Measurements from ENCODE around the gene TNNT3.
"Not testable (repeated sequence)": the region's sequence is repeated elsewhere in the genome, so short reads cannot be mapped to it uniquely, and the experiment has no call there.

Gene TNNT3

GRCh38 chr11:1936781-1937615 lies 17.5 kb downstream of the TNNT3 start:
- no peak for TF ChIP-seq CTCF (conservative IDR thresholded peaks at IDR 0.05; ENCODE audit: low read length)
- no peak for DNase-seq (ENCODE audit: low read depth)
- H3K4me3 ChIP-seq (ENCODE audit: low read length): no peak overlapping the region

DNA sequence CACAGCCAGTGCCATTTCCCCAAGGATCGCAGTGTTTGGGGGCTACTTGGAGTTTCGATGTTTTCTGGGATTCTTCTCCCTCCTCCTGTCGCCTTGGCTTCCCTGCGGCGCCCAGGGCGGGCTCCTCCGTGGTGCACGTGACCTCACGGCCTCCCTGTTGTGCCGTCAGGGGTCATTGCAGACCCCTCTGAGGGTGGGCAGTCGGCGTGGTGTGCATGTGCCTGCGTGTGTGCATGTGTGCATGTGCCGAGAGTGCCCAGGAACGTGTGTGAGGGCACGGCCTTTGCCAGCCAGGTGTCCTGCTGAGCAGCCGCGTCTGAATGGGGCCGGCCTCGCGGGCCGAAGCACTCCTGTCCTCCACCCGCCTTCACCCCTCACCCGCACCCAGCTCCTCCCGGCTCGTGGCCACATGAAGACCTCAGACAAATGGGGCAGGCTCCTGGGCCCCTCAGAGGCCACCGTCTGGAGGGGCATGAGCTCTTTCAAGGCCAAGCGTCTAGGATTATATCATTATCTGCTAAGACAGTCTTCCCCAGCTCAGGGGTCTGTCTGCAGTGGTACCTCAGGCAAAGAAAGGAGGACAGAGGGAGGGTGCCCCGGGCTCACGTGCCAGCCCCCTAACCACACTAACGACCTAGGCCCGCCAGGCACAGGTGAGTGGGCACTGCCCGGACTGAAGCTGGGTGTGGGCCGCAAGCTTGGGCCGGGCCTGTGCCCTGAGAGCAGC lies 18.3 kb downstream of the TNNT3 start:
- TF ChIP-seq CTCF (conservative IDR thresholded peaks at IDR 0.05; ENCODE audit: low read length): no peak
- no peak for DNase-seq (ENCODE audit: low read depth)
- no peak overlapping the region for H3K4me3 ChIP-seq (ENCODE audit: low read length)

GRCh38 chr11:1938343-1939005 lies 19.0 kb downstream of the TNNT3 start:
- no peak for TF ChIP-seq CTCF (conservative IDR thresholded peaks at IDR 0.05; ENCODE audit: low read length)
- no peak for DNase-seq (ENCODE audit: low read depth)
- H3K4me3 ChIP-seq (ENCODE audit: low read length): no peak overlapping the region

DNA sequence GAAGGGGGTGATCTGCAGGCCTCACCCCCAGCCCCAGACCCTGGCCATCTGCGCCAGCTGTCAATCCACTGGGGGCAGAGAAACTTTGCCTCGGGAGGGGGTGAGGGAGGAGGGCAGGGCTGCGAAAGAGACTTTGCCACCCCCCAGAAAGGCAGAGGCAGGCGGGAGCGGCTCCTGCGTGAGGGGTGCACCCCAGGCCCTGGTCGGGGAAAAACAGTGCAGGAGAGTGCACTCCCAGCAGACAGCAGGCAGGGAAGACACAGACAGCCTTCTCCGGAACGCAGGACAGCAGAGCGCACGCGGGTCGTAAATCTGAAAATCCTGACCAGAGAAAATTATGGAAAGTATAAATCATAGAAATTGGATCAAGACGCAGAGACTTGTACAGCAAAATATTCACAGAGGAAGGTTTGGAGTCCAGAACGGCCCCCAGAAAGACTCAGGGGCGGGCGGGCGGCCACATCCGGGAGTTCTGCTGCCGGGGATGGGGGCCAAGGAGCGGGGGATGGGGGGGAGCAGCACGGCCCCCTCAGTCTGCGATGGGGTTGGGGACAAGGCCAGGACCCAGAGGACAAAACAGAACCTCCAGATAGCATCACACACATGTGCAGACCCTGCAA lies 19.6 kb downstream of the TNNT3 start:
- DNase-seq (ENCODE audit: low read depth): no peak
- no peak overlapping the region for H3K4me3 ChIP-seq (ENCODE audit: low read length)
- TF ChIP-seq CTCF (conservative IDR thresholded peaks at IDR 0.05; ENCODE audit: low read length): no peak

DNA sequence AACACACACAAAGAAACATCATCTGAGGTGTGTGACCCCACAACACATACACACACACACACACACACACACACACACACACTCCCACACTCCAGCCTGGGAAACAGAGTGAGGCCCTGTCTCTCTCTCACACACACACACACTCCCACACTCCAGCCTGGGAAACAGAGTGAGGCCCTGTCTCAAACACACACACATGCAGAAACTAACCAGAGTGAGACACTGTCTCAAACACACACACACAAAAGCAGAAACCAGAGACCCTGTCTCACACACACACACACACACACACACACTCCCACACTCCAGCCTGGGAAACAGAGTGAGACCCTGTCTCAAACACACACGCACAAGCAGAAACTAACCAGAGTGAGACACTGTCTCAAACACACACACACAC lies 20.3 kb downstream of the TNNT3 start:
- not testable (repeated sequence) for DNase-seq (ENCODE audit: low read depth); H3K4me3 ChIP-seq (ENCODE audit: low read length)

- no peak overlapping the region for H3K4me3 ChIP-seq (ENCODE audit: low read length)
- no peak for DNase-seq (ENCODE audit: low read depth)
- TF ChIP-seq CTCF (conservative IDR thresholded peaks at IDR 0.05; ENCODE audit: low read length): no peak
These were observed 23.2 kb downstream of the TNNT3 start for GRCh38 chr11:1942558-1943260.

DNA sequence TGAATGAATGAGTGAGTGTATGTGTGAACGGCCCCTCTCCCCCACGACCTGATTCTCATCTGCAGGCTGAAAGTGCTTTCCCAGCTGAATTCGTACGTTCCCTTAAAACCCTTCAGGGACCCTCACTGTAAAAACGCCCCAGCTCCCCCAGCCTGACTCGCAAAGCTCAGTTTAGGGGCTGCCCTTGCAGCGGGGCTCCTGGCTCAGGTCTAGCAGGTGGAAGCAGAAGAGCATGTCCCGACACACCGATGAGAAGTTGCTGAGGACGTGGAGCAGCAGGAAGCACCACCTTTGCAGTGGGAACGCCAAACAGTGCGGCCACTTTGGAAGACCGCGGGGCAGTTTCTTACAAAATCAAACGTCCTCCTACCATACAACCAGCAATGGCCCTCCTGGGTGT lies 24.1 kb downstream of the TNNT3 start:
- TF ChIP-seq CTCF (conservative IDR thresholded peaks at IDR 0.05; ENCODE audit: low read length): no peak
- no peak overlapping the region for H3K4me3 ChIP-seq (ENCODE audit: low read length)
- DNase-seq (ENCODE audit: low read depth): no peak
